ENCODE results near the gene GUCY1B1. TPM values are rescaled to one million over a fixed set of nuclear protein-coding genes. Genes with fewer than 3 reads are reported as not detected.

GUCY1B1 gene
- polyA plus RNA-seq, 1 donor: 13.5 TPM

DNA sequence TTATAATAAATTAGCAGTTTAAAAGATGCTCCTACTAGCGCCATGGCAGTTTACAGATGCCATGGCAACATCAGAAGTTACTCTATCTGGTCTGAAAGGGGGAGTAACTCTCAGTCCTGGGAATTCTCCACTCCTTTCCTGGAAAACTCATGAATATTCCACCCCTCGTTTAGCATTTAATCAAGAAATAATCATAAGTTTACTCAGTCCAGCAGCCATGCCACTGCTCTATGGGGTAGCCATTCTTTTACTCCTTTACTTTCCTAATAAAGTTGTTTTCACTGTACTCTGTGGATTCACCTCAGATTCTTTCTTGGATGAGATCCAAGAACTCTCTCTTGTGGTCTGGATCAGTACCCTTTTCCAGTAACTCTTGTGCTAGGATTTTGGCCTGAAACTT is 52.3 kb downstream of the GUCY1B1 start:
- Histone ChIP-seq H3K36me3 (ENCODE audit: control insufficient read depth, insufficient read depth, low read length) (no peaks in the 10 kb centered on the region), H3K27ac (ENCODE audit: low read length) (no peak overlapping the region), H3K9me3 (ENCODE audit: control insufficient read depth, low read depth, low read length) (no peaks in the 10 kb centered on the region), H3K27me3 (ENCODE audit: control insufficient read depth, insufficient read depth, low read length) (no peaks in the 10 kb centered on the region), H3K4me3 (ENCODE audit: low read length) (no peak overlapping the region), H3K4me1 (ENCODE audit: control insufficient read depth, insufficient read depth, low read length) (no peaks in the 10 kb centered on the region)
- DNase-seq: no peak
- no CpG with 5 or more reads among the region's 2 CpGs for WGBS (ENCODE audit: insufficient coverage, low lambda C conversion rate)

DNA sequence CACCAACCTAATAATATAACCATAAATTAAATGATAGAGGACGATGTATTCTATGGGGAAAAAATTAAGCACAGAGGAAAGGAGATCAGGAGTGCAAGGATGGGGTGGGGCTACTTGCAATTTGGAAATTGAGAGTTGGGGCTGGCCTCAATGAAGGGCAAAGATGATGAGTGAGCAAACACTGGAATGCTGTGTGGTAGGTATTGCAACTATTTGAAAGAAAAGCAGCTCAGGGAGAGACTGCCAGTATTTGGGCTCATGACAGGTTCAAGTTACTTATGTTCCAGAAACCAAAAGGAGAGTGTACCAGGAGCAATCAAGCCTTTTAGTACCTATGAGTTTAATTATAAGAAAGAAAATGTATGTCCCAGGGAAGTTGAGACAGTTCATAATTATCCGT is 59.8 kb downstream of the GUCY1B1 start:
- no peak overlapping the region for H3K27ac ChIP-seq (ENCODE audit: low read length)
- WGBS (ENCODE audit: insufficient coverage, low lambda C conversion rate): 92% methylated on average over 2 of the region's 2 CpGs

DNA sequence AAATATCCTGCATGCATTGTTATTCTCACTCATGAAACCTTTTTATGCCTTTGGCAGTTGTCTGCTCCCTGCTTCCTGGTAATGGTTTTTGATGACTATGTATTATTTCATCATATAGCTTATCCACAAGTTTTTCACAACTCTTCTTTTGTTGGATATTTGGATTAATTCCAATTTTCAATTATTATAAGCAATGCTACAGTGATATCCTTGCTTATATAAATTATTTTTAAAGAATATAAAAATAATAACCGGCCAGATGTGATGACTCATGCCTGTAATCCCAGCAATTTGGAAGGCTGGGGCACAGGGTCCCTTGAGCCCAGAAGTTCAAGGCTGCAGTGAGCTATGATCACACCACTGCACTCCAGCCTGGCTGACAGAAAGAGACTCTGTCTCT is 60.2 kb downstream of the GUCY1B1 start:
- Histone ChIP-seq H3K9me3 (ENCODE audit: control insufficient read depth, low read depth, low read length) (no peaks in the 10 kb centered on the region), H3K36me3 (ENCODE audit: control insufficient read depth, insufficient read depth, low read length) (no peaks in the 10 kb centered on the region), H3K27me3 (ENCODE audit: control insufficient read depth, insufficient read depth, low read length) (no peaks in the 10 kb centered on the region), H3K27ac (ENCODE audit: low read length) (no peak overlapping the region), H3K4me3 (ENCODE audit: low read length) (no peak overlapping the region), H3K4me1 (ENCODE audit: control insufficient read depth, insufficient read depth, low read length) (no peaks in the 10 kb centered on the region)
- no peak for DNase-seq
- WGBS (ENCODE audit: insufficient coverage, low lambda C conversion rate): no CpG with 5 or more reads among the region's 1 CpG

More for the DNA sequence above, 59.8 kb downstream of the GUCY1B1 start:
- no peaks in the 10 kb centered on the region for H3K9me3 ChIP-seq (ENCODE audit: control insufficient read depth, low read depth, low read length)
- DNase-seq: no peak
- H3K4me3 ChIP-seq (ENCODE audit: low read length): no peak overlapping the region
- H3K27me3 ChIP-seq (ENCODE audit: control insufficient read depth, insufficient read depth, low read length): no peaks in the 10 kb centered on the region
- no peaks in the 10 kb centered on the region for H3K4me1 ChIP-seq (ENCODE audit: control insufficient read depth, insufficient read depth, low read length)
- no peaks in the 10 kb centered on the region for H3K36me3 ChIP-seq (ENCODE audit: control insufficient read depth, insufficient read depth, low read length)

DNA sequence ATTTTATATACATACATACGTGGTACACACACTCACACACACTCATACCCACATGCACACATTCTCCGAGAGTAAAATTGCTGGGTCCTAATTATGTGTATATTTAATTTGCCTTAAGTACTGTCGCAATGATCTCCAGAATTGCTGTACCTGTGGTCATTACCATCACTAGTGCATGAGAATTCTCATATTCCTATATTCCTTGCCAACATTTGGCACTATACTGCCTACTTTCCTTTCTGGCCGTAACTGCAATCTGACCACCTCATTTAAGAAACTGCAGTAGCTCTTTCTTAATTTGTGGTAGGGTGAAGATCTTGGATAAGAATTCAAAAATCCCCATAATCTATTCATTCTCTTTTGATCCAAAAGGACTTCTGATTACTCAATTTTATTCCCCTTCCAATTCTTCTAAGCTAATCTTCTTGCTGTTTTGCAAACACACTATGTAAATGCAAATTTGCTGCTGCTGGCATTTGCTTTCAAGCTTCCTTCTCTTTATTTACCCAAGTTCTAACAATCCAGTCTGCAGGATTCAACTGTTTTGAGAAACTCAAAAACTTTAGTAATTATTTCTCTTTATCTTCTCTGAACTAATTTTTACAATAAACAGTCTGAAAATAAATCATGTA is 62.2 kb downstream of the GUCY1B1 start:
- DNase-seq: no peak
- Histone ChIP-seq H3K27ac (ENCODE audit: low read length) (no peak overlapping the region), H3K9me3 (ENCODE audit: control insufficient read depth, low read depth, low read length) (no peaks in the 10 kb centered on the region), H3K4me1 (ENCODE audit: control insufficient read depth, insufficient read depth, low read length) (no peaks in the 10 kb centered on the region), H3K27me3 (ENCODE audit: control insufficient read depth, insufficient read depth, low read length) (no peaks in the 10 kb centered on the region), H3K4me3 (ENCODE audit: low read length) (no peak overlapping the region), H3K36me3 (ENCODE audit: control insufficient read depth, insufficient read depth, low read length) (no peaks in the 10 kb centered on the region)
- WGBS (ENCODE audit: insufficient coverage, low lambda C conversion rate): 80% methylated on average over 2 of the region's 4 CpGs

DNA sequence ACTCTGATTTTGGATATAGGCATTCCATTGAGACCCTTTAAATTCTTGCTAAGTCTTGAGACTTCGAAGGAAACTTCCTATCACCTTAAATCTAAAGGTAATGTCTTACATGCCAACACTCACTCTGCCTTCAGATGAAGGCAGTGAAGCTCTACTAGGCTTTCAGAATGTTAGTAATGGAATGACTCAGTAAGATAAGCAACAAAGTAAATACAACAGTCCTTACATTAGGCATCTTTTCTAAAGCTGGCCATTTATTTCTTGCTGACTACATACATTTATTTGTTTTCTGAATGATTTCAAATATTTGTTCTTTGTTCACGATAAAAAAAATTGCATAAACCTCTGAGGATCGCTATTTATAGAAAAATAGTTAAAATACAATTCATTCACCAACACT is 63.8 kb downstream of the GUCY1B1 start:
- 13% methylated on average over 2 of the region's 3 CpGs for WGBS (ENCODE audit: insufficient coverage, low lambda C conversion rate)

DNA sequence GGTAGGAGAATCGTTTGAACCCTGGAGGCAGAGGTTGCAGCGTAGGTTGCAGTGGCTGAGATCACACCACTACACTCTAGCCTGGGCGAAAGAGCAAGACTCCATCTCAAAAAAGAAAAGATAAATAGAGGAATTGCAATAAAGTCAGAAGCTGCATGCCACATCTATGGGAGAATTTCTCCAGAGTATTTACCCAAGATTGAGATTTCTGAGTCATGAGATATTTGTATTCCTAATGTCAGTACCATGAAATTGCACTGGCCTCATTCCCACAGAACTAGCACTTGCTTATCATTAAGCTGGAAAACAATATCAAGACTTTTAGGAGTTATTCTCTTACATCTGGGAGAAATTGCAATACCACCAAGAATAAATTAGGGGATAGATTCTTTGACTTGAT is 69.8 kb downstream of the GUCY1B1 start:
- Histone ChIP-seq H3K4me3 (ENCODE audit: low read length) (no peak overlapping the region), H3K27ac (ENCODE audit: low read length) (no peak overlapping the region), H3K36me3 (ENCODE audit: control insufficient read depth, insufficient read depth, low read length) (no peaks in the 10 kb centered on the region), H3K9me3 (ENCODE audit: control insufficient read depth, low read depth, low read length) (no peaks in the 10 kb centered on the region), H3K4me1 (ENCODE audit: control insufficient read depth, insufficient read depth, low read length) (no peaks in the 10 kb centered on the region), H3K27me3 (ENCODE audit: control insufficient read depth, insufficient read depth, low read length) (no peaks in the 10 kb centered on the region)
- no peak for DNase-seq
- WGBS (ENCODE audit: insufficient coverage, low lambda C conversion rate): no CpG with 5 or more reads among the region's 3 CpGs

More for the DNA sequence above, 63.8 kb downstream of the GUCY1B1 start:
- no peak for DNase-seq
- Histone ChIP-seq H3K4me1 (ENCODE audit: control insufficient read depth, insufficient read depth, low read length) (no peaks in the 10 kb centered on the region), H3K9me3 (ENCODE audit: control insufficient read depth, low read depth, low read length) (no peaks in the 10 kb centered on the region), H3K4me3 (ENCODE audit: low read length) (no peak overlapping the region), H3K27me3 (ENCODE audit: control insufficient read depth, insufficient read depth, low read length) (no peaks in the 10 kb centered on the region), H3K27ac (ENCODE audit: low read length) (no peak overlapping the region), H3K36me3 (ENCODE audit: control insufficient read depth, insufficient read depth, low read length) (no peaks in the 10 kb centered on the region)

DNA sequence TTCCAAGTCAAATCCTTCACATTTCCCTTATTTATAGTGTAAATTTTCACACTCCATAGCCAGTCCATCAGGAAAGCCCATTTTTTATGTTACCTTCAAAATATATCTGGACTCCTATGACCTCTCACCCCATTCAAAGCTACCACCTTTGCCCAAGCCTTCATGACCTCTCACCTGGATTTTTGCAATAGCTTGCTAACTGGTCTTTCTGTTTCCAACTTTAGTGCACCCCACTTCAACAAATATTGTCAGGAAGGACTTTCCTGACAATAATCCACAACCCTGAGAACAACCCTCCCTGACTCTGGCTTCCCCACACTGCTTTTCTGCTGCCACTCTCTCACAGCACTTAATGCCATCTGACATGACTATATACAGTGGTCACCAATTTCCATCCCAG is 73.8 kb downstream of the GUCY1B1 start:
- Histone ChIP-seq H3K27me3 (ENCODE audit: control insufficient read depth, insufficient read depth, low read length) (no peaks in the 10 kb centered on the region), H3K4me1 (ENCODE audit: control insufficient read depth, insufficient read depth, low read length) (no peaks in the 10 kb centered on the region), H3K4me3 (ENCODE audit: low read length) (no peak overlapping the region), H3K36me3 (ENCODE audit: control insufficient read depth, insufficient read depth, low read length) (no peaks in the 10 kb centered on the region), H3K9me3 (ENCODE audit: control insufficient read depth, low read depth, low read length) (no peaks in the 10 kb centered on the region), H3K27ac (ENCODE audit: low read length) (no peak overlapping the region)
- DNase-seq: no peak

DNA sequence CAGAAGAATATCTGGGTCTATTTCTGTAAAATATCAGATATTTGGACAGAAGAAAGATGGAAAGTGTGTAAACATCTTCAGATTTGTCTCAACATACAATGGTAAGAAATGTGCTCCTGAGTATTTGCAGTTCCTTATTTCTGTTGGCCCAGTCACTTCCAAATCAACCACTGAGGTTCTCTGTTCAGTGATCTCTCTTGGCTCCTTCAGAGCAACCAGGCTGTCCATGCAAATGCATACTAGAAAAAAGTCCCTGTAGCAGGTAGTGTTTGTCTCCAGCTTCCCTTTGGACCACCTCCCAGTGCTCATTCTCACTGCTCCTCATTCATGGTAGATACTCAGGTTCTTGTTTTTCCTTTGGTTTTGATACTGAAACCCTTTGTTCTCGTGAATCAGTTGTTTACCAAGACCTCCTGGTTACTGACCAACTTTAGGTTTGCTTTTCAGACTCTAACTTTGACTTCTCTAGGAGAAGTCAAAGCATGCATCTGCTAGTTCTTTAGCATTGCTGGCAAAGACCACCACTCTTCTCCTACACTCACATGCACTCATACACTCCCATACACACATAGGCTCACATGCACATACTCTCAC is 78.5 kb downstream of the GUCY1B1 start:
- DNase-seq: no peak
- H3K27ac ChIP-seq (ENCODE audit: low read length): no peak overlapping the region
- H3K4me1 ChIP-seq (ENCODE audit: control insufficient read depth, insufficient read depth, low read length): no peaks in the 10 kb centered on the region
- no CpG with 5 or more reads among the region's 1 CpG for WGBS (ENCODE audit: insufficient coverage, low lambda C conversion rate)
- H3K27me3 ChIP-seq (ENCODE audit: control insufficient read depth, insufficient read depth, low read length): no peaks in the 10 kb centered on the region
- no peaks in the 10 kb centered on the region for H3K36me3 ChIP-seq (ENCODE audit: control insufficient read depth, insufficient read depth, low read length)
- H3K4me3 ChIP-seq (ENCODE audit: low read length): no peak overlapping the region
- no peaks in the 10 kb centered on the region for H3K9me3 ChIP-seq (ENCODE audit: control insufficient read depth, low read depth, low read length)

DNA sequence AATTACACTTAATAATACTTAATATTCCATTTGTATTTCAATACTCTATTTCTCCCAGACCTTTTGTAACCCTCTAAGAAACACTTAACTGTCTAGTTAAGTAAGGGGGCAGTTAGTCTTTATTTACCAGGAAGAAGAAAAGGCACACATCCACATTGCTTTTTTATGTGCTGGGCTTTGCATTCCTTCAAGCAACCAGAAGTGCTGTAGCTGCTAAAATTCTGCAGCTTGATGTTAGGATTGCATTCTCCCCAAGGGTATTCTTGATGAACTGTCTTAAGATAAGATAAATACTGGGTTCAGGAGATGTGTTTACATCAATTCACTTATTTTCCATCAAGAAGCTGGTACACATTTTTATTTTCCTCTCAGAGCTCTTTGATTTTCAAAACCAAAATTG is 83.3 kb downstream of the GUCY1B1 start:
- Histone ChIP-seq H3K4me3 (ENCODE audit: low read length) (no peak overlapping the region), H3K9me3 (ENCODE audit: control insufficient read depth, low read depth, low read length) (no peaks in the 10 kb centered on the region), H3K27me3 (ENCODE audit: control insufficient read depth, insufficient read depth, low read length) (no peaks in the 10 kb centered on the region), H3K36me3 (ENCODE audit: control insufficient read depth, insufficient read depth, low read length) (no peaks in the 10 kb centered on the region), H3K4me1 (ENCODE audit: control insufficient read depth, insufficient read depth, low read length) (no peaks in the 10 kb centered on the region), H3K27ac (ENCODE audit: low read length) (no peak overlapping the region)
- DNase-seq: no peak

DNA sequence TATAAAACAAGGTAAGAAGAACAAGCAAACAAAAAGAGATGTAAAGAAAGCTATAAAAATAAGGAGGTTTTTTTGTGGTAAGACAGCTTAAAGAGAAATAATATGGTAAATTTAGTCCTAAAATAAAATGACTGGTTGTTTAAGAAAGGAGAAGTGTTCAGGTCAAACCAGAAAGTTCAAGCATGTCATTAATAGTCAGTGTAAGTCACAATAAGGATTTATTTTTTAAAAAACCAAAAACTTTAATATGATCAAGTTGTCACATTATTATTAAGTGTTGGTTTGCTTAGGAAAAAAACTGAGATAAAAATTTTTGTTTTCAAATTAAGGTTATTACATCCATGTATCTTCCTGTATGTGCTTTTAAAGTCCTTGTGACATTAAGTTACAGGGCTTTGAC is 88.1 kb downstream of the GUCY1B1 start:
- Histone ChIP-seq H3K27ac (ENCODE audit: low read length) (no peak overlapping the region), H3K27me3 (ENCODE audit: control insufficient read depth, insufficient read depth, low read length) (no peaks in the 10 kb centered on the region), H3K4me3 (ENCODE audit: low read length) (no peak overlapping the region), H3K36me3 (ENCODE audit: control insufficient read depth, insufficient read depth, low read length) (no peaks in the 10 kb centered on the region), H3K4me1 (ENCODE audit: control insufficient read depth, insufficient read depth, low read length) (no peaks in the 10 kb centered on the region), H3K9me3 (ENCODE audit: control insufficient read depth, low read depth, low read length) (peaks cover 4% of the 10 kb centered on the region)
- no peak for DNase-seq

DNA sequence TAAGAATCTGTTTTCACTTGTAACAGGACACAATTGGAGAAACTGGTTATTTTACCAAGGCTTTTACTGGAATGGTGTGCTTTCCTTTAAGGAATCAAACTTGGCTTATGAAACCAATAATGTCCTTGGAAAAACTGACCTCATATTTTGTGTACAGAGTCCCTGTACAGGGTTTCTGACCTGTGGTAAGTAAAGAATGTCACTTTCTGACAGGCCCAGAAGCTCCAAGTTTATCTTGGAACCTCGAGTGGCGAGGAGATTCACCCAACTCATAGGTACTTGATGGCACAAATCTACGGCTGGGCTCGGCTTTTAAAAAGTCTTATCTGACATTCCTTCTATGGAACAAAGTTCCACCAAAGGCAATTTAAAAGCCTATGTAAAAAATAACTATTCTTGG is 90.2 kb downstream of the GUCY1B1 start:
- H3K27ac ChIP-seq (ENCODE audit: low read length): no peak overlapping the region
- H3K9me3 ChIP-seq (ENCODE audit: control insufficient read depth, low read depth, low read length): peaks cover 4% of the 10 kb centered on the region
- no peak for DNase-seq
- H3K4me3 ChIP-seq (ENCODE audit: low read length): no peak overlapping the region
- H3K27me3 ChIP-seq (ENCODE audit: control insufficient read depth, insufficient read depth, low read length): no peaks in the 10 kb centered on the region
- H3K4me1 ChIP-seq (ENCODE audit: control insufficient read depth, insufficient read depth, low read length): no peaks in the 10 kb centered on the region
- no peaks in the 10 kb centered on the region for H3K36me3 ChIP-seq (ENCODE audit: control insufficient read depth, insufficient read depth, low read length)
- WGBS (ENCODE audit: insufficient coverage, low lambda C conversion rate): no CpG with 5 or more reads among the region's 4 CpGs

All from large intestine (tissue), 3 donors.